Brain microvascular endothelial cell (primary cell): ENCODE data around the gene GJC1.

Experiments
- DNase-seq: peaks from one replicate; pipeline ENCODE4 v3.0.0-alpha.2; 2020
- H3K27ac ChIP-seq: fragments of 250-450 bp; sonication (Bioruptor Pico); 2 replicates; pipeline ENCODE4 v1.5.1; 2020; ENCODE audit warnings: mild to moderate bottlenecking, moderate library complexity
- H3K27me3 ChIP-seq: fragments of 250-450 bp; sonication (Bioruptor Pico); replicated peaks from 2 replicates; pipeline ENCODE4 v1.5.1; 2020; ENCODE audit warnings: mild to moderate bottlenecking
- H3K36me3 ChIP-seq: fragments of 250-450 bp; sonication (Bioruptor Pico); replicated peaks from 2 replicates; pipeline ENCODE4 v1.5.1; 2020; ENCODE audit warnings: mild to moderate bottlenecking
- H3K4me3 ChIP-seq: 2 replicates; pipeline ENCODE4 v1.5.1; 2011; ENCODE audit warnings: low read depth, mild to moderate bottlenecking, control low read depth, low read length, moderate library complexity
- CTCF ChIP-seq: IDR thresholded peaks from 2 replicates; pipeline ENCODE4 v1.5.1; 2011; ENCODE audit warnings: low read depth, mild to moderate bottlenecking, moderate library complexity, low read length, control low read depth, inconsistent platforms; ENCODE audit errors: missing control alignments
- in situ Hi-C: cut with HindIII; loops from 2 replicates; pipeline ENCODE4 v1.10.0; 2017; ENCODE audit warnings: low sequenced_read_pairs, low pct_ligation_motif_present

Gene GJC1

GRCh38 chr17:44749076-44749979, 80.8 kb downstream of the GJC1 start:
- H3K27ac ChIP-seq = no peak overlapping the region
- DNase-seq = no peak
- H3K27me3 ChIP-seq = no peaks in the 10 kb centered on the region
- in situ Hi-C loops = no loop called here
- H3K36me3 ChIP-seq = no peaks in the 10 kb centered on the region
- TF ChIP-seq CTCF = no peak
- no peak overlapping the region for H3K4me3 ChIP-seq
